Glutamatergic neuron (in vitro differentiated cells): ENCODE data around the gene LGALS3. TPM values are rescaled to one million over a fixed set of nuclear protein-coding genes. Genes with fewer than 3 reads are reported as not detected.

Source experiments
- DNase-seq: peaks from one replicate; pipeline ENCODE4 v3.0.0; 2022
- H3K27ac Mint-ChIP-seq: one replicate; pipeline ENCODE4 v1.8.0; 2020; ENCODE audit warnings: mild to moderate bottlenecking, mixed read lengths, inconsistent platforms; ENCODE audit not compliant: unreplicated experiment
- H3K27me3 Mint-ChIP-seq: one replicate; pipeline ENCODE4 v1.8.0; 2020; ENCODE audit warnings: mild to moderate bottlenecking, moderate library complexity, mixed read lengths, inconsistent platforms; ENCODE audit not compliant: unreplicated experiment
- H3K36me3 Mint-ChIP-seq: one replicate; pipeline ENCODE4 v1.8.0; 2020; ENCODE audit warnings: mild to moderate bottlenecking, mixed read lengths, inconsistent platforms; ENCODE audit not compliant: unreplicated experiment
- H3K4me1 Mint-ChIP-seq: one replicate; pipeline ENCODE4 v1.8.0; 2020; ENCODE audit warnings: mild to moderate bottlenecking, low read depth, mixed read lengths, inconsistent platforms; ENCODE audit not compliant: unreplicated experiment
- H3K4me3 Mint-ChIP-seq: one replicate; pipeline ENCODE4 v1.8.0; 2020; ENCODE audit warnings: mild to moderate bottlenecking, mixed read lengths, inconsistent platforms; ENCODE audit not compliant: unreplicated experiment
- H3K9me3 Mint-ChIP-seq: one replicate; pipeline ENCODE4 v1.8.0; 2020; ENCODE audit warnings: mild to moderate bottlenecking, moderate library complexity, mixed read lengths, inconsistent platforms; ENCODE audit not compliant: unreplicated experiment
- total RNA-seq: library from RNA; stranded (reverse); fragmentation: NEBNext Ultra II Directional; extraction: Animal tissue kit (Norgen Biotek cat#: 25700); gene quantifications from one replicate; pipeline ENCODE4 v1.2.1, GENCODE V29; 2021; ENCODE audit not compliant: unreplicated experiment
- TF ChIP-seq, protein P1 (sequence below): fragments of 200-600 bp; sonication (generic); IDR thresholded peaks from one replicate; pipeline ENCODE4 v1.5.0; 2021; ENCODE audit not compliant: partially characterized antibody, unreplicated experiment

The LGALS3 gene
- total RNA-seq, 1 donor from 2014 or later = not detected

DNA sequence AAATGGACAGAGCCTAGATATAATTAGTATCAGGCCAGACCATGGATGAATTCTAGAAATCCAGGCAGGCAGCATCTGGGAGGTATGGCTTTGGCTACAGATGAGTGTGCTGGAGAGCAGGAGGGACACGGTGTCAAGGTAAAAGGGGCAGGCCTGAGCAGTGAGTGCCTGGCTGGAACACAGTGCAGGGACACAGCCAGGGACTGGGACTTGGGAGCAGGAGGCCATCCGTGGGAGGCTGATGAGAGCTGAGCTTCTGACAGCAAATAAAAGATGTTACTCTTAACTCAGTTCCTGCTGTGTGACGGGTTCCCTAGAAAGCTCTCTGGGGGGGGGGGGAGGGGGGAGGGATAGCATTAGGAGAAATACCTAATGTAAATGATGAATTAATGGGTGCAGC, 13.6 kb upstream of the LGALS3 start:
- H3K9me3 Mint-ChIP-seq = no peaks in the 10 kb centered on the region
- no peaks in the 10 kb centered on the region for H3K36me3 Mint-ChIP-seq
- TF ChIP-seq, protein P1, sequence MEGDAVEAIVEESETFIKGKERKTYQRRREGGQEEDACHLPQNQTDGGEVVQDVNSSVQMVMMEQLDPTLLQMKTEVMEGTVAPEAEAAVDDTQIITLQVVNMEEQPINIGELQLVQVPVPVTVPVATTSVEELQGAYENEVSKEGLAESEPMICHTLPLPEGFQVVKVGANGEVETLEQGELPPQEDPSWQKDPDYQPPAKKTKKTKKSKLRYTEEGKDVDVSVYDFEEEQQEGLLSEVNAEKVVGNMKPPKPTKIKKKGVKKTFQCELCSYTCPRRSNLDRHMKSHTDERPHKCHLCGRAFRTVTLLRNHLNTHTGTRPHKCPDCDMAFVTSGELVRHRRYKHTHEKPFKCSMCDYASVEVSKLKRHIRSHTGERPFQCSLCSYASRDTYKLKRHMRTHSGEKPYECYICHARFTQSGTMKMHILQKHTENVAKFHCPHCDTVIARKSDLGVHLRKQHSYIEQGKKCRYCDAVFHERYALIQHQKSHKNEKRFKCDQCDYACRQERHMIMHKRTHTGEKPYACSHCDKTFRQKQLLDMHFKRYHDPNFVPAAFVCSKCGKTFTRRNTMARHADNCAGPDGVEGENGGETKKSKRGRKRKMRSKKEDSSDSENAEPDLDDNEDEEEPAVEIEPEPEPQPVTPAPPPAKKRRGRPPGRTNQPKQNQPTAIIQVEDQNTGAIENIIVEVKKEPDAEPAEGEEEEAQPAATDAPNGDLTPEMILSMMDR = no peak
- no peaks in the 10 kb centered on the region for H3K4me1 Mint-ChIP-seq
- H3K27me3 Mint-ChIP-seq = no peaks in the 10 kb centered on the region
- no peak for DNase-seq
- H3K27ac Mint-ChIP-seq = no peak overlapping the region
- no peak overlapping the region for H3K4me3 Mint-ChIP-seq

DNA sequence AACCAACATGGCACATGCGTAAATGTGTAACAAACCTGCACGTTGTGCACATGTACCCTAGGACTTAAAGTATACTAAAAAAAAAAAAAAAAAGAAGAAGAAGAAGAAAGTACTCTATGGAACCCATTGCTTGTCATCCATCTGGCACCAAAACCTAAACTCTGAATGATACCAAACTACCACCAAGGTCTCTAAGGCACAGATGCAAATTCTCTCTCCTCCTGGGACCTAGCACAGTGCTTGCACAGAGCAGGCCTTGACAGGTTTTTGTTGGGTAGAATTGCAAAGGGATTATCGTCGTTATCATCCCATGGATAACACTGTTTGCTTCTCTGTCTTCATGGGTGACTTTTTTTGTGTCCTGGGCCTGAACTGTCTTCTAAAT, 13.2 kb upstream of the LGALS3 start:
- no peaks in the 10 kb centered on the region for H3K36me3 Mint-ChIP-seq
- peaks cover 1% of the 10 kb centered on the region for H3K27me3 Mint-ChIP-seq
- TF ChIP-seq, protein P1 = no peak
- no peaks in the 10 kb centered on the region for H3K4me1 Mint-ChIP-seq
- no peak for DNase-seq
- no peak overlapping the region for H3K27ac Mint-ChIP-seq
- H3K4me3 Mint-ChIP-seq = no peak overlapping the region
- no peaks in the 10 kb centered on the region for H3K9me3 Mint-ChIP-seq

DNA sequence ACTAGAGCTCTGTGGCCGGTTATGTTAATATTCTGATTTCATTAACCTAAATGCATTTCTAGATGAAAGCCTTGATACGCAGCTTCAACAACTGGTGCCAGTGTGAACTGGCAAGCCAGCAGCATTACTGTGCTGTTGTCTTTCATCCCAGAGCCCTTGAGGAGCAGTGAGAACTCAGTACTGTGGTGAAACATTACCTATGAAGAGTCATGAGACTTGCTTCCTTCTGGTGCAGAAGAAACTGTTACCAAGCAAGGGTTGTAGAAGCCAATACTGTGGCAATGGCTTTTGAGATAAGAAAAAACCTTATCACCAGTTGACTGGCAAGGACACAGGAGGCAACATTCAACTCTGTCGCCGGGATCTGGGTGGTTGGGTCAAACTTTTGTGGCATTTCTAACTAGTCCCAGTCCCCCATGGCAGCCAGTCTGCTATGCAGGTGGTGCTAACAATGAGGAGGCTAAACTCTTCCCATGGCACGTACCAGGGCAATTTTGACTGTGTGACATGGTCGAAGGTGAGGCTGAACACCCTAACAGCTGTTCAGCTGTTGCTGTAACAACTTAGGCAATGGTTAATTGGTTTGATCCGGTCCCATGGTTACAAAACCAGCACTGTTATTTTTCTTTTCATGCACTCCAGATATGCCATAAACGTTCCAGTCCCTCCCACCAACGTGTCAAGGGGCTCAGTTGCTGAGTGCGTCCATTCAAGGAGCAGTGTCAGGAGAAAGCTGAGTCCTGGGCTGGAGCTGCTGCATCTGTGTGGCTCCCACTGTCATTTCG, 12.6 kb upstream of the LGALS3 start:
- Mint-ChIP-seq H3K27ac (no peak overlapping the region), H3K27me3 (peaks cover 3% of the 10 kb centered on the region), H3K9me3 (no peaks in the 10 kb centered on the region), H3K4me1 (no peaks in the 10 kb centered on the region), H3K36me3 (no peaks in the 10 kb centered on the region), H3K4me3 (no peak overlapping the region)
- DNase-seq = no peak
- TF ChIP-seq, protein P1 = no peak

DNA sequence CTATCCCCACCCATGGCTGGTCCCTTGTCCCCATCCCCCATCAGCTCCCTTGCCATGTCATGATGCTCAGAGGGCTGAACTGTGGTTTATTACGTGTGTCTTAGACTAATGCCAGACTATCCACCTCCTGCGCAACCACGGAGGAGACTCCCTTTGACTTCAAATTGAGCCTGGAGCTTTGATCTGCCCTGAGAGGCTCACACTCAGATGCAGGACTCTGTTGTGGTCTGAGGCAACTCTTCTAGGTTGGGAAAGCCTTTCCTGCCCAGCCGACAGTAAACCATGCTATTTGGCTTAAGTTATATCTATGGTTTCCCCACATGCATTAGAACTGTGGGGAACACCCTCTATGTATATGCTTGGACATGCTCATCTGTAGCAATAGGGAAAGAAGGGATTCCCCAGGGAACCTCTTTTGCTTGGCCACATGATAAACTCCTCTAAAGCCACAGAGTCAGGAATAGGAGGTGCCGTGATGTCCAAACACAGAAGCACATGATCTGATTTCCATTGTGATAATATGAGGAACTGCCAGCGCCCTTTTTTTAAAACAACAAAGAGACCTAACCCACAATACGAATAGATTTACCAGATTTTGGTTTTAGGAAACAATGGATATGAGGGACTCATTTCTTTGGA, 11.1 kb upstream of the LGALS3 start:
- Mint-ChIP-seq H3K9me3 (peaks cover 2% of the 10 kb centered on the region), H3K27ac (no peak overlapping the region), H3K4me3 (no peak overlapping the region), H3K4me1 (no peaks in the 10 kb centered on the region), H3K36me3 (no peaks in the 10 kb centered on the region), H3K27me3 (peaks cover 4% of the 10 kb centered on the region)
- no peak for DNase-seq
- TF ChIP-seq, protein P1 = no peak

DNA sequence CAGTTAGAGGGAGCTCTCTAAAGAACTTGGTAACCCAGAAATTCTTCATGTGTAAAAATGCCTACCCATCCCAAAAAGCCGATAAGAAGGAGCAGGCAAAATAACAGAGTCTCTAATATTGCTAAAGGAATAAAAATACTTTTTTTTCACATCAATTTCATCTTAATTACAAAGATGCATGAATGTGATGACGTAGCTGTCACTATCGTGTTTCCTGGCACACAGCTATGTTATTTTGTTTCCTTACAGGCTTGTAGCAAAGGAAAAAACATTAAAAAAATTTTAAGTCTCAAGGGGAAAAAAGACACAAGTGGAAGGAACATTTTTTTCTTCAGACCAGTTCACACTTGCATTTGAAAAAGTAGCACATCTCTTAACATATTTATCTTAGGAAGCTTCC, 10.3 kb upstream of the LGALS3 start:
- H3K9me3 Mint-ChIP-seq = peaks cover 2% of the 10 kb centered on the region
- peaks cover 4% of the 10 kb centered on the region for H3K27me3 Mint-ChIP-seq
- TF ChIP-seq, protein P1 = no peak
- no peaks in the 10 kb centered on the region for H3K4me1 Mint-ChIP-seq
- no peaks in the 10 kb centered on the region for H3K36me3 Mint-ChIP-seq
- no peak for DNase-seq
- H3K4me3 Mint-ChIP-seq = no peak overlapping the region
- no peak overlapping the region for H3K27ac Mint-ChIP-seq
